Measurements from ENCODE around the gene KHNYN. TPM values are rescaled to one million over a fixed set of nuclear protein-coding genes. Genes with fewer than 3 reads are reported as not detected.

The KHNYN gene
- total RNA-seq, 3 donors from 2014 or later, result 85.9 to 102 (median 86.9) TPM

DNA sequence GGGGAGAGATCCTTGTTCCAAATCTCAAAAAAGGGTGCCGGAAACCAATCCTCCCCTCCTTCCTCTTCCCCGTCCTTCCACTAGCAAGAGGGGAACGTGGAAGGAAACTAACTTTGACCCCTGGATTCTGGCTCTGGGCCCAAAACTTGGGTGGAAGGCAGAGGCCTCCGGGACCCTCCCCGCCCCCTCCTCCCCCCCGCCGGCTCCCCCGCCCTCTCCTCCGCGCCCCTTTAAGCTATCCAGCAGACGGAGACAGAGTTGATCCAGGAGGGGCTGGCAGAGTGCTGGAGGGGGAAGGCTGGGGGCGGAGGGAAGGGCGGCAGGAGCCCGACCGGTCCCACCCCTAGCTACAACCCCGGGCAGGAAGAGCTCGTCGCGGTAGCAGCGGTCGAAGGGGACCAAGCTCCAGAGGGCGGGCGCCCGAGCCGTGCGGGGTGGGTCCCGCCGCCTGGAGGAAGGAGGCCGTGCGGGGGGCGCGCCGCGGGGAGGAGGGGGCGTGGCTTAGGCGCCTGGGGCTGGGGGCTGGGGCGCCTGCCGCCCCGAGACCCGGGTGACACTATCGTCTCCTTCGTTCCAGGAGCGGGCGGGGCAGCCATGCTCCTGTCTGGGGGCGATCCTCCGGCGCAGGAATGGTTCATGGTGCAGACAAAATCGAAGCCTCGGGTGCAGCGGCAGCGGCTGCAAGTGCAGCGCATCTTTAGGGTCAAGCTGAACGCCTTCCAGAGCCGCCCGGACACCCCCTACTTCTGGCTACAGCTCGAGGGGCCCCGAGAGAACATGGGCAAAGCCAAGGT, 30.9 kb upstream of the KHNYN start, which contains the start of gene NYNRIN:
Gene NYNRIN, plus strand, starts transcription at position 351 of the 794 bp plus-strand sequence. Its CDS starts 244 bp downstream, at position 595.
- TF ChIP-seq CTCF (IDR thresholded peaks at IDR 0.05), result no peak

DNA sequence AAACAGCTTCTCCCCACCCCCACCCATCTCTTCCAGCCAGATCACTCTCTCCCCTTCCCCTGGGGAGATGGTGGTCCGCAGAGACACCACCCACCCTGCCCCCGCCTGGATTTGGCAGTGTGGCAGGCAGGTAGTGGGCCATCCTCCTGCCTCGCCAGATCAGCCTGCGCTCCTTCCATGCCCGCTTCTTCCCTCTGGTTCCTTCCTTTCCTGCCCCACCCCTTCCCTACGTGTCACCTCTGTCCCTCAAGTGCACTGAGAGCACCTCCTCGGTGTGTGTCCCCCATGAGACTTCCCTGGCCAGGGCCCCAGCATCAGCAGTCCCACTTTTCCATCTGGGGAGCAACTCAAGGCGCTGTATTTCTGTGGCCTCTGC, 30.3 kb upstream of the KHNYN start:
- H3K4me1 ChIP-seq (ENCODE audit: low read depth), result peaks cover 18% of the 10 kb centered on the region

More for the DNA sequence above, 30.9 kb upstream of the KHNYN start, which contains the start of gene NYNRIN:
- Histone ChIP-seq H3K36me3 (ENCODE audit: low read depth) (no peaks in the 10 kb centered on the region), H3K4me3 (peak within 1 kb of the TSS; percentile 36), H3K4me1 (ENCODE audit: low read depth) (peaks cover 18% of the 10 kb centered on the region), H3K9me3 (no peaks in the 10 kb centered on the region)
- intact Hi-C loops (cut with DNase I, micrococcal nuclease), result no loop called here
- DNase-seq, result peak; percentile 62 to 76 (median 75)
- peak; percentile 80 for ATAC-seq

GRCh38 chr14:24399999-24400718, 29.6 kb upstream of the KHNYN start:
- Histone ChIP-seq H3K36me3 (ENCODE audit: low read depth) (no peaks in the 10 kb centered on the region), H3K4me3 (no peak overlapping the region), H3K4me1 (ENCODE audit: low read depth) (peaks cover 18% of the 10 kb centered on the region), H3K9me3 (no peaks in the 10 kb centered on the region)
- DNase-seq (no peak), ATAC-seq (no peak)
- TF ChIP-seq CTCF (IDR thresholded peaks at IDR 0.05), result no peak
- intact Hi-C loops (cut with DNase I, micrococcal nuclease), result no loop called here

More for the DNA sequence above, 30.3 kb upstream of the KHNYN start:
- intact Hi-C loops (cut with DNase I, micrococcal nuclease), result no loop called here
- ATAC-seq (peak; percentile 65), DNase-seq (peak; percentile 51 to 60 (median 56))
- no peak for TF ChIP-seq CTCF (IDR thresholded peaks at IDR 0.05)
- Histone ChIP-seq H3K36me3 (ENCODE audit: low read depth) (no peaks in the 10 kb centered on the region), H3K9me3 (no peaks in the 10 kb centered on the region), H3K4me3 (peak overlapping the region; percentile 36)

DNA sequence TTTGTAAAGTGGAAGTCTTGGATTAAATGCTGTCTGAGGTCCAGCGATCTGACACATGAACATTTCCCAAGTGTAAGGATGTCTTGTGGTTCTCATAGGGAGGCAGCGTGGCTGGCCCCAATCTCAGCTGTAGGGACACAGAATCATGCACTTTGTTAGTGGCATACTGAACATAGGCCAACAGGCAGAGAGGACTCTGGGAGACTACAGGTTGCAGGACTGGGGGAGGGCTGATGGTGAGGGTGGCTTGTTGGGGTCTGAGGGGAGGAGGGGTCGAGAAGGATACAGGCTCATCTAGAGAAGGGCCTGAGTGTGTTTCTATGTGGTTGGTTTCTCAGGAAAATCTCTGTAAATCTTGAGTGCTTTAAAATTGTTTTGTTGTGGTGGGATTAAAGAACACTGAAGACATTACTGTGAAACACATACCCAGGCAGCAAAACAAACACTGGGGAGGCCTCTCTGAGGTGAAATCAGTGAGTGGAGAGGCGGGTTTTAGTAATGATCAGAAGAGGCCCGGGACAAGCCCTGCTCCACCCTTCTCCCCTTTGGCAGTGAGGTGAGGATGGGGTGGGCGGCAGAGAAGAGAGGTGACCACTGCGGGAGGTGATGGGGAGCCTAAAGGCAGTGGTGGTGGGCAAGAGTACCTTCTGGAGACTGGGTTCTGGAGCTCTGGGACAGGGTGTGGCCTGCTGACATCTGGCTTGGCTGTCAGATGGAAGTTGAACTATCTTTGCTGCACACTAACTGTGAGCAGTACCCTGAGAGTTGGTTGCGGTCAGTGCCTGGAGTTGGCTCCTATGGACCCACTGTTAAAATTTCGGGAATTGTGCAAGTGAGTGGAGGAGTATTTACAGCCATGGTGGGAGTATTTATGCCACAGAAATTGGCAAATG, 27.7 kb upstream of the KHNYN start:
- intact Hi-C loops (cut with DNase I, micrococcal nuclease), result no loop called here
- ATAC-seq, result no peak

More for the DNA sequence above, 27.7 kb upstream of the KHNYN start:
- Histone ChIP-seq H3K4me1 (ENCODE audit: low read depth) (peaks cover 18% of the 10 kb centered on the region), H3K9me3 (no peaks in the 10 kb centered on the region), H3K36me3 (ENCODE audit: low read depth) (no peaks in the 10 kb centered on the region), H3K4me3 (no peak overlapping the region)
- DNase-seq, result no peak
- no peak for TF ChIP-seq CTCF (IDR thresholded peaks at IDR 0.05)
